ENCODE measurements around the gene CST4.

- TF ChIP-seq ZNF302 (tag by site-specific recombination; IDR thresholded peaks at IDR 0.05; ENCODE audit: low read depth) (no peak), CTCF (tag by site-specific recombination; IDR thresholded peaks at IDR 0.05) (no peak), ZNF530 (tag by site-specific recombination; IDR thresholded peaks at IDR 0.05; ENCODE audit: low read depth) (no peak), ZNF549 (tag by site-specific recombination; IDR thresholded peaks at IDR 0.05) (no peak)
Measured at GRCh38 chr20:23705895-23706294, 17.1 kb upstream of the CST4 start.

Data from HEK293 (cell line).